Measurements from ENCODE around the gene VWA5B1.
A peak's percentile ranks its signal among the peaks of the same experiment; 100 is the strongest.
"Not testable (repeated sequence)": the region's sequence is repeated elsewhere in the genome, so short reads cannot be mapped to it uniquely, and the experiment has no call there.

The VWA5B1 gene, protein sequence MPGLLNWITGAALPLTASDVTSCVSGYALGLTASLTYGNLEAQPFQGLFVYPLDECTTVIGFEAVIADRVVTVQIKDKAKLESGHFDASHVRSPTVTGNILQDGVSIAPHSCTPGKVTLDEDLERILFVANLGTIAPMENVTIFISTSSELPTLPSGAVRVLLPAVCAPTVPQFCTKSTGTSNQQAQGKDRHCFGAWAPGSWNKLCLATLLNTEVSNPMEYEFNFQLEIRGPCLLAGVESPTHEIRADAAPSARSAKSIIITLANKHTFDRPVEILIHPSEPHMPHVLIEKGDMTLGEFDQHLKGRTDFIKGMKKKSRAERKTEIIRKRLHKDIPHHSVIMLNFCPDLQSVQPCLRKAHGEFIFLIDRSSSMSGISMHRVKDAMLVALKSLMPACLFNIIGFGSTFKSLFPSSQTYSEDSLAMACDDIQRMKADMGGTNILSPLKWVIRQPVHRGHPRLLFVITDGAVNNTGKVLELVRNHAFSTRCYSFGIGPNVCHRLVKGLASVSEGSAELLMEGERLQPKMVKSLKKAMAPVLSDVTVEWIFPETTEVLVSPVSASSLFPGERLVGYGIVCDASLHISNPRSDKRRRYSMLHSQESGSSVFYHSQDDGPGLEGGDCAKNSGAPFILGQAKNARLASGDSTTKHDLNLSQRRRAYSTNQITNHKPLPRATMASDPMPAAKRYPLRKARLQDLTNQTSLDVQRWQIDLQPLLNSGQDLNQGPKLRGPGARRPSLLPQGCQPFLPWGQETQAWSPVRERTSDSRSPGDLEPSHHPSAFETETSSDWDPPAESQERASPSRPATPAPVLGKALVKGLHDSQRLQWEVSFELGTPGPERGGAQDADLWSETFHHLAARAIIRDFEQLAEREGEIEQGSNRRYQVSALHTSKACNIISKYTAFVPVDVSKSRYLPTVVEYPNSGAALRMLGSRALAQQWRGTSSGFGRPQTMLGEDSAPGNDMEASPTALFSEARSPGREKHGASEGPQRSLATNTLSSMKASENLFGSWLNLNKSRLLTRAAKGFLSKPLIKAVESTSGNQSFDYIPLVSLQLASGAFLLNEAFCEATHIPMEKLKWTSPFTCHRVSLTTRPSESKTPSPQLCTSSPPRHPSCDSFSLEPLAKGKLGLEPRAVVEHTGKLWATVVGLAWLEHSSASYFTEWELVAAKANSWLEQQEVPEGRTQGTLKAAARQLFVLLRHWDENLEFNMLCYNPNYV

DNA sequence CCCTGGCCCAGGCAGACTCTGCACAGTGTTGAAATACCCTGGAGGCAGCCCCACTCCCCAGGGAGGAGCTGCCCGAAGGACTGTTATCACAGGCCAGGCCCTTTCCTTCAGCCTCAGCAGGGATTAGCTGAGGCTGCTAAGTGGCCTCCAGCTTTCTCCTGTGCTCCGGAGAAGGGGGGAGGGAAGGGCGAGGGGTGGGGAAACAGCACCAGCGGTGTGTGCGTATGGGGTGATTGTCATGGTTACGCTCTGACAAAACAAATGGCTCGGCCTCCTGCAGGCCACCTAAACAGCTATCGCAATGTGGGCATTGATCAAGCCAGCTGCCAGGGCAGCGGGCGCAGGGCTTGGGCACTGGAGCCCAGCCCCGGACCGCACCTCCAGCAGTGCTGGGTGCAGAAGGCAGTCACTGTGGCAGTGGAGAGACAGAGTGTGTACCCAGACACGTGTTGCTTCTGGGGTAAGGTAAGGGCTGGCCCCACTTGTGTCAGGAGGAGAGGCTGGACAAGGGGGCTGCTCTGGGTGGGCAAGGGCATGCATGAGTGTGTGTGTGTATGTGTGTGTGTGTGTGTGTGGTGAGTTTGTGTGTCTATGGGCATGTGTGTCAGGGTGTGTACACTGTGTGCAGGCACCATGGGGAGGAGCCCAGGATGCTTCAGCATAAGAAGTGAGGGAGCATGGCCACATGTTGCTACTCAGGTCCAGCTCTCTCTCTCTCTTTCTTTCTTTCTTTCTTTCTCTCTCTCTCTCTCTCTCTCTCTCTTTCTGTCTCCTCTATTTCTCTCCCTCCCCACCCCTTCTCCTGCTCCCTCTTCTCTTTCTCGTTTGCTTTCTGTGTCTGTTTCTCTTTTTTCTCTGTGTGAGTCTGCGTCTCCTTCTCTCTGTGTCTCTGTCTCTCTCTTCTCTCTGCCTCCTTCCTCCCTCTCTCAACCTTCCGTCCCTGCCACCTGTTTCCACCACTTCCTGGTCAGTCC lies at the start of gene VWA5B1:
VWA5B1 (plus strand) TSS at position 252 of the 974 bp plus-strand sequence. CDS start 19,727 bp downstream, outside the sequence.
- DNase-seq (ENCODE audit: low read depth in 2 of 2), result no peak

DNA sequence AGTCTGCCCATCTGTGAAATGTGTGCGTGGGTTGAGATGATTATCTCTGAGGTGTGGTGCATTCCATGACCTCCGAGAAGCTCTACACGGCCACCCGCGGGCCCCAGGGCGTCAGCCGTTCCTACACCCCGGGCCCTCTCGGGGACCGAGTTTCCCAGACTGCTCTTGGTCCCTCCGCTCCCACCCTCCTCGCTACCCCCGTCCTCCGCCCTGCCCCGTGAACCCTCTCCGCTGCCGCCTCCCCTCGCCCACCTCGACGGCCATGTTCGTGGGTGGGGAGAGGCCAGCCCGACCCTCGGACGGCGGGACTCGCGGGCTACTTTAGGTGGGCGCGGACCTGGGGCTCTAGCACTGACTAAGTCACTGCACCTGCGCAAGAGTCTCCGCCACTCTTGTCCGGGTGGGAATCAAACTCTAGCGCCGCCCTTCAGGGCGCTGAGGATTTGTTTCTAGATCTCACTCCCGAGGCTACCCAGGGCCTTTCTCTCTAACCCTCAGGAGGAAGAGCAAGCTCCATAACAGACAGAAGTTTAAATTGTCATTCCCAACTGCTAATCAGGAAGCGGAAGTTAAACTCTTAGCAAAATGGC lies 47.7 kb upstream of the VWA5B1 start:
- no peak for DNase-seq (ENCODE audit: low read depth in 2 of 2)

GRCh38 chr1:20248971-20249612 lies 41.6 kb upstream of the VWA5B1 start:
- peak; percentile 2 to 12 for DNase-seq (ENCODE audit: low read depth in 2 of 2)

DNA sequence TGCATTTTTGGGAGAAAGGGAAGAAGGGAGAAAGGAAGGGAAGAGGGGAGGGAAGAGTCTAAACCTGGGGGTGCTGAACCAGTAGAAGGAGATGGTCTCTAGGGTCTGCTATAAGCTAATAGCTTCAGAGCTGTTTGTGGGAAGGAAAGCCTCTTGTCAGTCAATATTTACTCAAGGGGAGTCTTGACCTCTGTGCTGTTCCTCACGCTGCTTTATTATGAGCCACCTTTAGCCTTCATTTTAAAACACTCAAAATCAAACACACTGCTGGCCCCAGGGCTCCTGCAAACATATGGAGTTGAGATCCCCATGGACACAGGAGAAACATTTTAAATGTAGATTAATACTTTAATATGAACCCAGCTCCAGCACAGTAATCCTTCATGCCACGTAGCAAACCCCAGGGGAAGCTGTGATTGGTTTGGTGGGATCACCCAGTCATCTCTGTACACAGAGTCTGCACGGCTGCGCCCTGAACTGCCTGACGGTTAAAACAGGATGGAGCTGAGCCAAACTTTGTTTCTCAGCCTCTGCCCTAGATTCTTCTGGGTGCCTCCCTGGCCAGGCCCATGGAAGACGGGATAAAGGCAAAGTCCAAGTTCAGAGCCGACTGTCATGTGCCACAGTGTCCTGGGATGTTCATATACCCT lies 40.2 kb upstream of the VWA5B1 start:
- DNase-seq (ENCODE audit: low read depth in 2 of 2), result no peak

DNA sequence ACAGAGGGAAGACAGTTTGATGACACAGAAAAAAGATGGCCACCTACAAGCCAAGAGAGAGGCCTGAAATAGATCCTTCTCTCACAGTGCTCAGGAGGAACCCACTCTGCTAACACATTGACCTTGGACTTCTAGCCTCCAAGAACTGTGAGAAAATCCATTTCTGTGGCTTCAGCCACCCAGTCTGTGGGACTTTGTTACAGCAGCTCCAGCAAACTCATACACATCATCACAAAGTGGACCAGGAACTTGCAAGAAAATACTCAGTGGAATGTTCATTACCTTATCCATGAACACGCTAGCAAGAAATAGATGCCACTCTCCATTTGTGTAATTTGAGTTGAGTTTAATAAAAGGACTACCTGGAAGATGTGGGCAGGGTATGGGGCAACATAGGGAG lies 38.1 kb upstream of the VWA5B1 start:
- no peak for DNase-seq (ENCODE audit: low read depth in 2 of 2)

DNA sequence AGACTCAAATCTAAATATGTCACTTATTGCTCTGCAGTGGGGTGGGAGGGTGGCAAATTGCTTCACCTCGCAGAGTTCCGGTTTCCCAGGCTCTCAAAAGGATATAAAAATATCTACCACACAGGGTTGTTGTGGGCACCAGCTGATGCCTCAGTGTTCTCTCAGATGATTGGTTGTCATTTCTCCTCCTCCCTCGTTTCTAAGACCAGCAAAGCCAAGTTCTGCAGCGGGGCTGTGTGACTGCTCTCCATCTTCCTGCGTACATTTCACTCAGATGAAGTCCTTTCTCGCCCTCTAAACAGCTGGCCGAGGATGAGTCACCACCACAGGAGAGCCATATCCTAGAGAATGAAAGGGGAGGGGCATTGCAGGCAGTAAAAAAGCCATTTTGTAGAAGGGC lies 35.0 kb upstream of the VWA5B1 start:
- DNase-seq (ENCODE audit: low read depth in 2 of 2), result no peak

DNA sequence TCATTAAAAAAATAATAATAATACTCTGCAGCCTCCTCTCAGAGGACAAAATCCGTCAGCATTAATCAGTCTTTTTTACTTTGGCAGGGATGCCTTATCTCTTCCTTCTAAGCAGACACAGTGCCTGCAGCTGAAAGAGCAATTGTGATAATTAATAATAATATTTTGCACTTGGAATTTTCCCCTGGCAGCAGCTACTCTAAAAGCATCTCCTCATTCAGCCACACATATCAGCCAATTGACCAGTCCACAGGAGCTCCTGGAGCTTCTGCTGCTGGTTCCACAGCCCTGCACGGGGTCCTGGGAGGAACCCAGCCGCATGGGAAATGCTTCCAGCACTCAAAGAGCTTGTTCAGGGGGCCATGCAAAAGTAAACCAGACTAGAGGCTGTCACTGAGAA lies 31.0 kb upstream of the VWA5B1 start:
- DNase-seq (ENCODE audit: low read depth in 2 of 2), result no peak

- no peak for DNase-seq (ENCODE audit: low read depth in 2 of 2)
Measured at GRCh38 chr1:20261095-20261494, 29.6 kb upstream of the VWA5B1 start.

GRCh38 chr1:20262810-20263534 lies 27.7 kb upstream of the VWA5B1 start:
- DNase-seq (ENCODE audit: low read depth in 2 of 2), result no peak

DNA sequence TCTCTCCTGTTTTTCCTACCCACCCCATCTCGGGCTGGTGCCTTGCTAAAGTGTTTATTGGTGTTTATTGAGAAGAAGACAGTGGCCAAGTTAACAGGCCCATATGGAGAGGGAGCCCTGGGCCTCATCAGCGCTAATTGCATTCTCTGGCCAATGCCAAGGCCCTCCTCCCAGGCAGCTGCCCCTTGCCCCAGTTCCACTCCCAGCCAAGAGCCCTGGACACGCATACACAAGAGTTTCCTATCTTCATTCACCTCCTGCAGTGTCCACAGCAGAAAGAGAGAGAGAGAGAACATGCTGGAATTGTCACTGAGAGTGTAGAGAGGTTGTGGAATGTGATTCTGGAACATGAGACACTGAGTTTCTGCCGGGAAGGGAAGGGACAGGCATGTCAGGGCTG lies 25.4 kb upstream of the VWA5B1 start:
- DNase-seq (ENCODE audit: low read depth in 2 of 2), result no peak

GRCh38 chr1:20266141-20266540 lies 24.5 kb upstream of the VWA5B1 start:
- no peak for DNase-seq (ENCODE audit: low read depth in 2 of 2)

- no peak for DNase-seq (ENCODE audit: low read depth in 2 of 2)
Measured at GRCh38 chr1:20266642-20267041, 24.0 kb upstream of the VWA5B1 start.

GRCh38 chr1:20271498-20272400 lies 18.9 kb upstream of the VWA5B1 start:
- DNase-seq (ENCODE audit: low read depth in 2 of 2), result no peak

DNA sequence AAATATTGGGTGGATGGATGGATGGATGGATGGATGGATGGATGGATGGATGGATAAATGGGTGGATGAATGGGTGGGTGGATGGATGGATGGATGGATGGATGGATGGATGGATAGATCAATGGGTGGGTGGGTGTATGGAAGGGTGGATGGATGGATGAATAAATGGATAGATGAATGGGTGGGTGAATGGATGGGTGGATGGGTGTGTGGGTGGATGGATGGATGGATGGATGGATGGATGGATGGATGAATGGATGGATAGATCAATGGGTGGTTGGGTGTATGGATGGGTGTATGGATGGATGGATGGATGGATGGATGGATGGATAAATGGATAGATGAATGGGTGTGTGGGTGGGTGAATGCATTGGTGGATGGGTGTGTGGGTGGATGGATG lies 17.0 kb upstream of the VWA5B1 start:
- DNase-seq (ENCODE audit: low read depth in 2 of 2), result not testable (repeated sequence)

- no peak for DNase-seq (ENCODE audit: low read depth in 2 of 2)
Measured at GRCh38 chr1:20275319-20275925, 15.3 kb upstream of the VWA5B1 start.

DNA sequence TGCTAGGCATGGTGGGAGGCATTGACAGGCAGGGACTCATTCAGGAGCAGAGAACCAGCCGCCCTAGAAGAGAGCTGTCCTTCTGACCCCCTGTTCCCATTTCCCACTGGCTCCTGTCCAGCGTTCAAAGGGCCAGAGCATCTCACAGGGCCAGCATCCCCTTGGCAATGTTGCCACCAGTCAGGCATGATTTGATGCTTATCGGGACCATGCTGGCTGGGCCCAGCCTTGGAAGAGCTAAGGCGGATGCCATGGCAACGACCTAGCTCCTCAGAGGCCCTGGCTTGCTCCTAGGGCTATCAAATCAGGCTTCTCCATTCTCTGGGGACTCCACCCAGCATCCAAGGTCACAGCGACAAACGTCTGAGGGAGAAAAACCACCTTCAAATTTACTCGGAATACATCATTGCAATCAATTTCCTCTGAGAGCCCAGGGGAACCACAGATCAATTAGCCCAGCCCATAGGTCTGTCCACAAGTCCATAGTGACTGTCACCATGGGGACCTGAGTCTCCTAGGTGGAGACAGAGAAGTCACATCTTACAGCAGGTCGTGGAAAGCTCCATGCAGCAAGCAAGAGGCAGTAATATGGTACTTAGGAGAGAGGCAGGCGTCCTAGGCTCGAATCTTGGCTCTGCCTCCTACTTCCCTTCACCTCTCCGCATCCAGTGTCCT lies 14.1 kb upstream of the VWA5B1 start:
- DNase-seq (ENCODE audit: low read depth in 2 of 2), result no peak

- DNase-seq (ENCODE audit: low read depth in 2 of 2), result no peak
Measured at GRCh38 chr1:20278692-20279130, 12.0 kb upstream of the VWA5B1 start.
